ENCODE measurements around the gene FBXO33.
"Not testable (repeated sequence)": the region's sequence is repeated elsewhere in the genome, so short reads cannot be mapped to it uniquely, and the experiment has no call there.

FBXO33 gene

DNA sequence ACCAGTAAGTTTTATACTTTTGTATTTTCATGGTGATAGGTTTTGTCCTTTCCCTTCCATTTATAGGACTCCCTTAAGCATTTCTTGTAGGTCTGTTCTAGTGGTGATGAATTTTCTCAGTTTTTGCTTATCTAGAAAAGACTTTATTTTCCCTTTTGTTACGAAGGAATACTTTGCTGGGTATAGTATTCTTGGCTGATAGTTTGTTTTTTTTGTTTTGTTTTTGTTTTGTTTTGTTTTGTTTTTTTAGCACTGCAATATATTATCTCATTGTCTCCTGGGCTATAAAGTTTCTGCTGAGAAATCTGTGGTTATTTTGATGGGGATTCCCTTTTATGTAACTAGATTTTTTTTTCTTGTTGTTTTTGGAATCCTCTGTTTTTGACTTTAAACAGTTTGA is 67.7 kb downstream of the FBXO33 start:
- no peak for TF ChIP-seq ZFX (IDR thresholded peaks at IDR 0.05)
- TF ChIP-seq, protein P1, sequence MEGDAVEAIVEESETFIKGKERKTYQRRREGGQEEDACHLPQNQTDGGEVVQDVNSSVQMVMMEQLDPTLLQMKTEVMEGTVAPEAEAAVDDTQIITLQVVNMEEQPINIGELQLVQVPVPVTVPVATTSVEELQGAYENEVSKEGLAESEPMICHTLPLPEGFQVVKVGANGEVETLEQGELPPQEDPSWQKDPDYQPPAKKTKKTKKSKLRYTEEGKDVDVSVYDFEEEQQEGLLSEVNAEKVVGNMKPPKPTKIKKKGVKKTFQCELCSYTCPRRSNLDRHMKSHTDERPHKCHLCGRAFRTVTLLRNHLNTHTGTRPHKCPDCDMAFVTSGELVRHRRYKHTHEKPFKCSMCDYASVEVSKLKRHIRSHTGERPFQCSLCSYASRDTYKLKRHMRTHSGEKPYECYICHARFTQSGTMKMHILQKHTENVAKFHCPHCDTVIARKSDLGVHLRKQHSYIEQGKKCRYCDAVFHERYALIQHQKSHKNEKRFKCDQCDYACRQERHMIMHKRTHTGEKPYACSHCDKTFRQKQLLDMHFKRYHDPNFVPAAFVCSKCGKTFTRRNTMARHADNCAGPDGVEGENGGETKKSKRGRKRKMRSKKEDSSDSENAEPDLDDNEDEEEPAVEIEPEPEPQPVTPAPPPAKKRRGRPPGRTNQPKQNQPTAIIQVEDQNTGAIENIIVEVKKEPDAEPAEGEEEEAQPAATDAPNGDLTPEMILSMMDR (conservative IDR thresholded peaks at IDR 0.05), result no peak
- H3K27ac ChIP-seq, result no peak overlapping the region

DNA sequence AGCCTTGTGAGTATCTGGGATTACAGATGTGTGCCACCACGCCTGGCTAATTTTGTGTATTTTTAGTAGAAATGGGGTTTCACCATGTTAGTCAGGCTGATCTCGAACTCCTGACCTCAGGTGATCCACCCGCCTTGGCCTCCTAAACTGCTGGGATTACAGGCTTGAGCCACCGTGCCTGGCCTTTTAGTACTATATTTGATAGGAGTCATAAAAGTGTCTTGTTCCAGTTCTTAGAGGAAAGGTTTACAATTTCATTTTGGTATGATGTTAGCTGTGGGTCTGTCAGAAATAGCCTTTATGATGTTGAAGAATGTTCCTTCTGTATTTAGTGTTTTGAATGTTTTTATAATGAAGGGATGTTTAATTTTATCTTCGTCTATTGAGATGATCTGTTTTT is 70.7 kb downstream of the FBXO33 start:
- H3K27ac ChIP-seq, result not testable (repeated sequence)

DNA sequence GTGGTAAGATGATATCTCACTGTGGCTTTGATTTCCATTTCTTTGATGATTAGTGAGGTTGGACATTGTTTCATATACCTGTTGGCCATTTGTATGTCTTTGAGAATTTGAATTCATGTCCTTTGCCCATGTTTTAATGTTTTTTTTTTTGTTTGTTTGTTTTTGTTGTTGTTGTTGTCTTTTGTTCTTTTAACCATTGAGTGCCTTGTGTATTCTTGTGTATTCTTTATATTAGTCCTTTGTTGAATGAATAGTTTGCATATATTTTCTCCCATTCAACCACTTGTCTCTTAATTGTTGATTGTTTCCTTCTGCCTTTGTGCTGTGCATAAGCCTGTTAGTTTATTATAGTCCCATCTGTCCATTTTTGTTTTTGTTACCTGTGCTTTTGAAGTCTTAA is 71.9 kb downstream of the FBXO33 start:
- no peak overlapping the region for H3K27ac ChIP-seq
- TF ChIP-seq, protein P1 (conservative IDR thresholded peaks at IDR 0.05), result no peak

DNA sequence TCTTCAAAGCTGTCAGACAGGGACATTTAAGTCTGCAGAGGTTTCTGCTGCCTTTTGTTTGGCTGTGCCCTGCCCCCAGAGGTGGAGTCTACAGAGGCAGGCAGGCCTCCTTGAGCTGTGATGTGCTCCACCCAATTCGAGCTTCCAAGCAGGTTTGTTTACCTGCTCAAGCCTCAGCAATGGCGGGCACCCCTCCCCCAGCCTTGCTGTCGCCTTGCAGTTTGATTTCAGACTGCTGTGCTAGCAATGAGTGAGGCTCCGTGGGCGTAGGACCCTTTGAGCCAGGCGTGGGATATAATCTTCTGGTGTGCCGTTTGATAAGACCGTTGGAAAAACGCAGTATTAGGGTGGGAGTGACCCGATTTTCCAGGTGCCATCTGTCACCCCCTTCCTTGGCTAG is 73.2 kb downstream of the FBXO33 start:
- H3K27ac ChIP-seq, result not testable (repeated sequence)

DNA sequence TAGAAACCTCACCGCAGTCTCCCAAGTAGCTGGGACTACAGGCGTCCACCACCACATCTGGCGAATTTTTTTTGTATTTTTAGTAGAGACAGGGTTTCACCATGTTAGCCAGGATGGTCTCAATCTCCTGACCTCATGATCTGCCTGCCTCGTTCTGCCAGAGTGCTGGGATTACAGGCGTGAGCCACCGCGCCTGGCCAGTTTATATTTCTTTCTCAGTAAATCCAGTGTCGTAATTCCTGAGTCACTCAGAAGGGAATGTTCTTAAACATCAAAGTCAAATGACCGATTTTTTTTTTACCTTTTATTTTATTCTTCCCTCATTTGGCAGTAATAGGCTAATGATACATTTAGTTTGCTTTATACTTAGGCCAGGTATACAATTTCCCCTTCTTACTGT is 80.5 kb downstream of the FBXO33 start:
- H3K27ac ChIP-seq, result no peak overlapping the region
- TF ChIP-seq, protein P1 (conservative IDR thresholded peaks at IDR 0.05), result no peak
- TF ChIP-seq ZFX (IDR thresholded peaks at IDR 0.05), result no peak

DNA sequence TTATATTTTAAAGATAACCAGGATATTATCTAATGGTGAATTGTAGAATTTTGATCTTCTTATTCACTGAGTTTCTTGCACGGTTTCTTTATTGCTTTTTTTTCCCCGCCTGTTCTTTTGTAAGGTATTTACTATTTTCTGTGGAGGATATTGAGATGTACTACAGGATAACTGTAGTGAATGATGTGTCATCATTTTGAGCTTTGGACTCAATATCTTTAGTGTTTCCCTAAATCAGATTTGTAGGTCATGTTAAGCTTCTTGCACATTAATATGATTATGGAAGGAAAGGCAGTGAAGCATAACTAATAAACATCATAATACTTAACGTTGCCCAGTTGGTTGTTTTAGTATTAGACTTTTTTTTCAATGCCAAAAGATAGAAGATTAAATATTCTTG is 81.4 kb downstream of the FBXO33 start:
- no peak overlapping the region for H3K27ac ChIP-seq
- TF ChIP-seq ZFX (IDR thresholded peaks at IDR 0.05), result no peak
- TF ChIP-seq, protein P1 (conservative IDR thresholded peaks at IDR 0.05), result no peak

All from C4-2B (cell line).